Stimulated activated CD8-positive, alpha-beta memory T cell treated with anti-CD3 and anti-CD28 coated beads, Interleukin-12 subunit alpha, Interleukin-12 subunit beta, amount 100 ng/mL, for 1 hour (primary cell): ENCODE measurements around the gene SMARCD2.
"Not testable (repeated sequence)": the region's sequence is repeated elsewhere in the genome, so short reads cannot be mapped to it uniquely, and the experiment has no call there.

Experiments used
- DNase-seq: peaks from one replicate; pipeline ENCODE4 v3.0.0-alpha.2; 2020; ENCODE audit warnings: low read depth

The SMARCD2 gene

DNA sequence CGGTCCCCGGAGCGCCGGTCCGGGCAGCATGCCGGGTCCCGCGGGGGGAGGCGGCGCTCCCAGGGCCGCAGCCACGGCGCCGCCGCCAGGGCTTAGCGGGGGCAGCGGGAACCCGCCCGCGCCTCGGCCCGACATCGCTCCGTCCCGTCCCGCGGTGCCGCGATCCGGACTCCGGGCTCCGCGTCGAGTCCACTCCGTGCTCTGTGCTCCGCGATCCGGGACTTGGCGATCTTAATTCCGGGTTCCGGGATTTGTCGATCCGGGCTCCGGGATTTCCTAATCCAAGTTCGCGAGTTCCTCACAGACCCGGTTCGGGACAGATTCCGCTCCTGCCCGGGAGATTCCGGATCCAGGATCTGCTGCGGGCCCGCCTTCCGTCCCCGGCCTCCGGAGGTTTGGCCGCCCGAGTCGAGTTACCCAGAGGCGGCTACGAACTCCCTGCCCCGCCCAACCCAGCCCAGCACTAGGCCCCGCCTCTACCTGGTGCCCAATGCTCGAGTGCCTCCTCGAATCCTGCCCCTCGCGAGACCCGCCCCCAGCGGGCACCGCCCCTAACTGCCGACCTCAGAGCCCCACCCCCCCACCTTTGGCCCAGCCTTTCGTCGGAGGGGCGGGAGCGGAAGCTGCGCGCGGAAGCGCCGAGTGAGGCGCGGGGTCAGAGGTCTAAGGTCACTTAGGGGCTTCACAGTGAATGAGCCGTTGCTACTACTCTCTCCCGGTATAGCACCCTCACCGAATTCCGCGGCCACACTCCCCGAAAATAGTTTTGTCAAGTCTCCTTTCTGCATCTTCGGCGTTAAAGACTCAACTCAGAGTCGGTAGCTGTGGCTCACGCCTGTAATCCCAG is at the start of gene SMARCD2:
SMARCD2 (minus strand) TSS at position 146 of the 847 bp plus-strand sequence; CDS start at position 135, 11 bp downstream.
- peak; percentile 97 for DNase-seq

DNA sequence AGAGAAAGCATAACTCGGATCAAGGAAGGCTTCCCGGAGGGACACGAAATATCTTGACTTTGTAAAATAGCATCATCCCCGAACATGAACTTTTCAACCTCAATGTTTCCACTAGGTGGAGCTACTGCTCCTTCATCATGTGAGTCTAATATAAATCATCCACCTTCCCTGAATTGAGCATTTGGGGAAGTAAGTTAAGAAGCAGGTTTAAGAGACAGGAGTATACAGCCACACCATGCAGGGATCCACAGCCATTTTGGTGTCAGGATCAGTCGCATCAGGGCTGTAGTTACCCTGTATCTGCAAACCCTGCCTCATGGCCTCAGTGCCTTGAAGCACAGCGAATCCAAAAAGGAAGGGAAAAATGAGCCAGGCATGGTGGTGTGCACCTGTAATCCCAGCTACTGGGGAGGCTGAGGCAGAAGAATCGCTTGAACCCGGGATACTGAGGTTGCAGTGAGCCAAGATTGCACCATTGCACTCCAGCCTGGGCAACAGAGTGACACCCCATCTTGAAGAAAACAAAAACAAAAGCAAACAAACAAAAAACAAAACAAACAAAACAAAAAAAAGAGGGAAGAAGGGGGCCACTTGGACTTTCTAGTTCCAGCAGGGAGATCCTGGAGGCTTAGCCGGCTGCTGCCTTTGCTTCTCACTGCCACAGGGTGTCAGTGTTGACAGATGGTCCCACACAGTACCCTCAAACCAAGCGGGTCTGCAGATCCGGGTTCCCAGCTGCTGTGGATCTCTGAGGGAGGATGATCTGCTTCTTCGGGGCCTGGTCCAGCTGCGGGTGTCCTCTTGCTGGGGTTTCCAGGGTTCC is 46.8 kb upstream of the SMARCD2 start:
- not testable (repeated sequence) for DNase-seq

DNA sequence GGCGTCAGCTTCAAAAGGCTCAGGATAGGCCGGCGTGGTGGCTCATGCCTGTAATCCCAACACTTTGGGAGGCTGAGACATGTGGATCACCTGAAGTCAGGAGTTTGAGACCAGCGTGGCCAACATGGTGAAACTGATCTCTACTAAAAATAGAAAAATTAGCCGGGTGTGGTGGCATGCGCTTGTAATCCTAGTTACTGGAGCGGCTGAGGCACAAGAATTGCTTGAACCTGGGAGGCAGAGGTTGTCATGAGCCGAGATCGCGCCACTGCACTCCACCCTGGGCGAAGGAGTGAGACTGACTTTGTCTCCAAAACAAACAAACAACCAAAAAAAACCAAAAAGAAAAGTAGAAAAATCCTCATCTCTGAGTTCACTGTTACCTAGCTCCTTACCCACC is 42.6 kb upstream of the SMARCD2 start:
- DNase-seq, result not testable (repeated sequence)

DNA sequence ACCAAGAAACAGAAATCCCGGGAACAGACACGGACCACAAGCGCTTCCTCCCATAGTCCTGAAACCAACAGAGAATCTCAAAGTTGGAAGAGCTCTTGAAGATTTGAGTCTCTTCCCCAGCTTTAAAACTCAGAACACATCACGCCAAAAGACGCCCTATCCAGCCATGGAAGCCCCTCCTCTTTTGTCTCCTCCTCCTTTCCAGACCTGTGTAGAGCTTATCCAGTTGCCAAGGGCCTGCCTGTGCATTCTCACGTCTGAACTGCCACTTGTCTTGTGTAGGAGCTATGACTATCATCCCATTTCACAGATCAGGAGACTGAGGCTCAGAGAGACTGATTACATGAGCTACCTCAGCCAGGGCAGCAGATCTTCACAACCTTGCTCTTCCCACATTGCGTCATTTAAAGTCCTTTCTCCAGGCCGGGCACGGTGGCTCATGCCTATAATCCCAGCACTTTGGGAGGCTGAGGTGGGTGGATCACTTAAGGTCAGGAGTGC is 40.2 kb upstream of the SMARCD2 start:
- not testable (repeated sequence) for DNase-seq

DNA sequence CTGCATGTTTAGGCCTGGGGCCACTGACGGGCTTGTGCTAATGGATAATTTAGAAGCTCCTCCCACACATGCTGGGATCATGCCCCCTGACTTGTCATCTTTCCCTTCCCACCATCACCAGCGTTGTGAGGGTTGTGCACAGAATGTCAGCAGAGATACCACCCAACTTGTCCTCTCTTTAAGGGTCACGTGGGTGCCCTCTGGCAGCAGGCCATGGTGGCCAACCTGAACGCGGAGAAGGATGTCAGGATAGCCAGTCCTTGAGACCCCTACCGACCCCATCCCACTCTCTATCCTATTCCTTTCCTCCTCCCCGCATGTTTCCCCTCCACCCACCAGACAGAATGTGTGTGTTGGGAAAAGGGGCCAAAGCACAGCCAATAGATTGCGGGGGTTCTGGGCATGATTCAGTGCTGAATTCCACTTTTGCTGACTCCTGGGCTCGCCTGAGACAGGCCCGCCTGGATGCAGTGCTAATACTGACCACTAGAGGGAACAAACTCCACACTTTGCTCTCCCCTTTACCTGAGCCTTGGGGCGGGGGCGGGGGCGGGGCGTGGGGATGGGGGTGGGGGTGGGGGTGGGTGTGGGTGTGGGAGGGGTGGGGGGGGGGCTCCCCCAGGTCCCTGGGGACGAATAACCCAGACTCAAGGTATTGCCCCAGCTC is 39.6 kb upstream of the SMARCD2 start, which contains the start of gene GH2:
GH2 (minus strand) TSS at position 10 of the 667 bp plus-strand sequence. CDS start 143 bp downstream, outside the sequence.
- DNase-seq, result peak; percentile 44

DNA sequence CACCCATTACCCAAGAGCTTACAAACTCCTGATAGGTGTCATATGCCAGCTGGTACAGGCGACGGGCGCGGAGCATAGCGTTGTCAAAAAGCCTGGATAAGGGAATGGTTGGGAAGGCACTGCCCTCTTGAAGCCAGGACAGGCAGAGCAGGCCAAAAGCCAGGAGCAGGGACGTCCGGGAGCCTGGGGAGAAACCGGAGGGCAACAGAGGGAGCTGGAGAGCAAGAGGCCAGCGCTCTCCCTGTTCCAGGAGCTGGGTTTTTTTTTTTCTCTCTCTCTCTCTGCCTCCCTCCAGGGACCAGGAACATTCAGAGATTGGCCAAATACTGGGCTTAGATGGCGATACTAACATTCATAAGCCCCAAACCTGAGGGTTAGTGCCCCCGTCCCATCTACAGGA is 38.9 kb upstream of the SMARCD2 start:
- DNase-seq, result not testable (repeated sequence)

DNA sequence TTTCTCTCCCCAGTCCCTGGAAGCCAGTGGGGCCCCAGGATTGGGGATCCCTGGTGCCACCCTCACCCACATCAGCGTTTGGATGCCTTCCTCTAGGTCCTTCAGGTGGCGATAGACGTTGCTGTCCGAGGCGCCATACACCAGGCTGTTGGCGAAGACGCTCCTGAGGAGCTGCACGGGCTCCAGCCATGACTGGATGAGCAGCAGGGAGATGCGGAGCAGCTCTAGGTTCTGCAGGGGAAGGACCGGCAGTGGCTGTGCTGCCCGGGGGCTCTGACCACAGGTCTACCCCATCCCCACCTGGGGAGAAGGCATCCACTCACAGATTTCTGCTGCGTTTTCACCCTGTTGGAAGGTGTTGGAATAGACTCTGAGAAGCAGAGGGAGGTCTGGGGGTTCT is 38.2 kb upstream of the SMARCD2 start:
- no peak for DNase-seq

DNA sequence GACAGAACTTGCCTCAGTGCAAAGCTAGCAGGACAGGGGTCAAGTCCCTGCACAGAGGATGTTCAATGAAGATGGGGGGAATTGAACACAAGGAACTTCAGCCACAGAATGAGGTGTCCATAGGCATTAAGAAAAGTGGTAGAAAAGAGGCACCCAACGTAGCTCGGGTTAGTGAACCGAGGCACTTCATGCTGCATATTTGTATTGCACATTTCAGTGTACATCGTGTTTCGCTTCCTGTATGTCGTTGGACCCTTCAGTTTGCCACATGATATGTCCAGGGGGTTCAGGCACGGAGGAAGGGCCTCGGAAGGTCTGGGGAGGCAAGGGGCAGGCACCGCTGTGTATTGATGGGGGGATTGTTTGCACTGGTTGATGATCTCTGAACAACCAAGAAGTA is 35.9 kb upstream of the SMARCD2 start:
- not testable (repeated sequence) for DNase-seq

DNA sequence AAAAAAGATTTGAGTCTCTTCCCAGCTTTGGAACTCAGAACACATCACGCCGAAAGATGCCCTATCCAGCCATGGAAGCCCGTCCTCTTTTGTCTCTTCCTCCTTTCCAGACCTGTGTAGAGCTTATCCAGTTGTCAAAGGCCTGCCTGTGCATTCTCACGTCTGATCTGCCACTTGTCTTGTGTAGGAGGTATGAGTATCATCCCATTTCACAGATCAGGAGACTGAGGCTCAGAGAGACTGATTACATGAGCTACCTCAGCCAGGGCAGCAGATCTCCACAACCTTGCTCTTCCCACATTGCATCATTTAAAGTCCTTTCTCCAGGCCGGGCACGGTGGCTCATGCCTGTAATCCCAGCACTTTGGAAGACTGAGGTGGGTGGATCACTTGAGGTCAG is 32.2 kb upstream of the SMARCD2 start:
- not testable (repeated sequence) for DNase-seq

DNA sequence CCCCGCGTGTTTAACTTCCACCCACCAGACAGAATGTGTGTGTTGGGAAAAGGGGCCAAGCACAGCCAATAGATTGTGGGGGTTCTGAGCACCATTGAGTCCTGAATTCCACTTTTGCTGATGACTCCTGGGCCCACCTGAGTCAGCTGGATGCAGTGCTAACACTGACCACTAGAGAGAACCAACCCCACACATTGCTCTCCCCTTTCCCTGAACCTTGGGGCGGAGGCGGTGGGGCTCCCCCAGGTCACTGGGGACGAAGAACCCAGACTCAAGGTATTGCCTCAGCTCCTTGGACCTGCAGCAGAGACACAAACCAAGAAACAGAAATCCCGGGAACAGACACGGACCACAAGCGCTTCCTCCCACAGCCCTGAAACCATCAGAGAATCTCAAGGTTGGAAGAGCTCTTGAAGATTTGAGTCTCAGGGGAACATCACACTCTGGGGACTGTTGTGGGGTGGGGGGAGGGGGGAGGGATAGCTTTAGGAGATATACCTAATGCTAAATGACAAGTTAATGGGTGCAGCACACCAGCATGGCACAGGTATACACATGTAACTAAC is 31.7 kb upstream of the SMARCD2 start:
- DNase-seq, result not testable (repeated sequence)

DNA sequence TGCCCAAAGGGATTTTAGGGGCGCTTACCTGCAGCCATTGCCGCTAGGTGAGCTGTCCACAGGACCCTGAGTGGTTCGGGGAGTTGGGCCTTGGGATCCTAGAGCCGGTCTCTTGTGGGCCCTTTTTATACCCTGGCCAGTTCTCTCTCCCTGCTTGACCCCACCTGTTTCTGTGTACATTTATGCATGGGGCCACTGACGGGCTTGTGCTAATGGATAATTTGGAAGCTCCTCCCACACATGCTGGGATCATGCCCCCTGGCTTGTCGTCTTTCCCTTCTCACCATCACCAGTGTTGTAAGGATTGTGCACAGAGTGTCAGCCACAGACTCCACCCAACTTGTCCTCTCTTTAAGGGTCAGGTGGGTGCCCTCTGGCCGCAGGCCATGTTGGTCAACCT is 31.1 kb upstream of the SMARCD2 start, which contains the start of gene CSH2:
CSH2 (minus strand) TSS at position 101 of the 400 bp plus-strand sequence; CDS start at position 38, 63 bp downstream.
- DNase-seq, result not testable (repeated sequence)

DNA sequence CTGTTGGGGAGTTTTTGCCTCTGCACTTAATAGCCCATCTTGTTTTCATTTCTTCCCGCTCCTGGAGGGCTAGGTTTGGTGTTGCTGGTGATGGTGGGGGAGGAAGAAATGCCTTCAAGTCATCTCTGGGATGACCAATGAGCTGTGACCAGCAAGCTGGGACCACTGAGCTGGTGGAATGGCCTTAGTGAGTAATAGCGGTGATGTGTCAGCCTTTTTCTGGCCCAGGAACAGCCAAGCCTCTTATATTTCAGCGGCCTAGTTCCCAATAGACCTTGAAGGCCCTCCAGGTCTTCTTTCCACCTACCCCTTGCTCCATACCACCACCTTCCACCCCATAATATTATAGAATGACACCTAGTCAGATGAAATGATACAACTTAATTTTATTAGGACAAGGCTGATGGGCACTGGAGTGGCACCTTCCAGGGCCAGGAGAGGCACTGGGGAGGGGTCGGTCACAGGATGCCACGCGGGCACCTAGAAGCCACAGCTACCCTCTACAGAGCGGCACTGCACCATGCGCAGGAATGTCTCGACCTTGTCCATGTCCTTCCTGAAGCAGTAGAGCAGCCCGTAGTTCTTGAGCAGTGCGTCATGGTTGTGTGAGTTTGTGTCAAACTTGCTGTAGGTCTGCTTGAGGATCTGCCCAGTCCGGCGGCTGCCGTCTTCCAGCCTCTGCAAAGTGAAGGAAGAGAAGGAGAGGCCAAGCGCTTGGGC is 29.3 kb upstream of the SMARCD2 start:
- DNase-seq, result not testable (repeated sequence)

DNA sequence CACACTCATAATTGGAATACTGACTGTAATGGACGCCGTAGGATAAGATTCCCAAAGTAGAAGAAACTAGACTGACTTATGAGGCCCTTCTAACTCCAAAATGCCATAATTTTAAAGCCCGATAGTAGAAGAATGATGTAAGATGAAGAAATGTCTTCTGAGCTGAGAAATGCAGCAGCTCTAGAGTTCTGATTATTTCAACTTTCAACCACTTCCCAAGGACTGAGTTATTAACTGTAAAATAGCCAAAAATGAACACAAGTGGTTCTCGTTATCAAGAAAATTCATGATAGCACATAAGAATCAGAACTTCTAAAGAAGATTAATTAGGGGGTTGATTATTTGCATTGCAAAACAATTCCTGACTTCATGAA is 27.8 kb upstream of the SMARCD2 start:
- DNase-seq, result not testable (repeated sequence)

DNA sequence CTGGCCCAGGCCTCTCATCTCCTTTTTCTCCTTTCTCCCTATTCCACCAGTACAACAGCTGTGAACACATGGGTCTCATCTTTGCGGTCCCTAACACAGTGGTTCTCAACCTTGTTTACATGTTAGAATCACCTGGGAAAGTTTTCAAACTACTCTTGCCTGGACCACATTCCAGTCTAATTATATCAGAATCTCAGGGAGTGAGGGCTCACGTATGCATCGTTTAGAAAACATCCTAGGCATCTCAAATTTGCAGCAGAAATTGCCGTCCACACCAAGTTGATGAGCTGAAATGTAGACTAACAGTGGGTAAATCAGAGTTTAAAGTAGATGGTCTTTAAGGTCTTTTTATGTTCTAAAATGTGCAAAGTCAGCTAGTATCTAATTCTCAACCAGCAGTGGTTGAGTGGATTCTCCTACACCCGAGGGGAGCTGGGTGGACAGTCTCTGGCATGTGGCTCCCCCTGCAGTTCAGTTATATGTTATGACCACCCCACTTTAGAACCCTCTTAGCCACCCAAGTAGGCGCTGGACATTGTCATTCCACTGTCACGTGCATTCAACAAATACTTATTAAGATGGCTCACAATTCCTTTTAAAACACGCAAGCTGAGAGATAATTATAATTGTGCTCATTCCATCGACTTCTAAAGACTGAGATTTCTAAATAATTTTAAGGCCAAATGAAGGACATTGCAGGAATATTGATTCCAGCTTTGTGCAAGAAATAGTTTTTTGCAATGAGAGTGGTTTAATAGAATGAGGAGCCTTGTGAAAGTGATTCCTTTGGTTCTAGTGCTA is 27.2 kb upstream of the SMARCD2 start:
- not testable (repeated sequence) for DNase-seq

DNA sequence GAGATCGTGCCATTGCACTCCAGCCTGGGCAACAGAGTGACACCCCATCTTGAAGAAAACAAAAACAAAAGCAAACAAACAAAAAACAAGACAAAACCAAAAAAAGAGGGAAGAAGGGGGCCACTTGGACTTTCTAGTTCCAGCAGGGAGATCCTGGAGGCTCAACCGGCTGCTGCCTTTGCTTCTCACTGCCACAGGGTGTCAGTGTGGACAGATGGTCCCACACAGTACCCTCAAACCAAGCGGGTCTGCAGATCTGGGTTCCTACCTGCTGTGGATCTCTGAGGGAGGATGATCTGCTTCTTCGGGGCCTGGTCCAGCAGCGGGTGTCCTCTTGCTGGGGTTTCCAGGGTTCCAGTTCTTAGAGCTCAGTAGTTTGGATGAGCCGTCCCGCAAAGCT is 24.1 kb upstream of the SMARCD2 start:
- DNase-seq, result not testable (repeated sequence)

DNA sequence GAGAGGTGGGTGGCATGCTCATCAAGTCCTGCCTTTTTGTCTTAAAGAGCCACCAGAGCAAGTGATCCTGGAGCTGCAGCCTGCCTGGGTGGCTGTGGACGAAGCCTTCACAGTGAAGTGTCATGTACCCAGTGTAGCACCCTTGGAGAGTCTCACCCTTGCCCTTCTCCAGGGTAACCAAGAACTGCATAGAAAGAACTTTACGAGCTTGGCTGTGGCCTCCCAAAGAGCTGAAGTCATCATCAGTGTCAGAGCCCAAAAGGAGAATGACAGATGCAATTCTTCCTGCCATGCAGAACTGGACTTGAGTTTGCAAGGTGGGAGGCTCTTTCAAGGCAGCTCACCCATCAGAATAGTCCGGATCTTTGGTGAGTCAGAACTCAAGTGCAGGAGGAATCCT is 16.8 kb upstream of the SMARCD2 start:
- DNase-seq, result no peak

DNA sequence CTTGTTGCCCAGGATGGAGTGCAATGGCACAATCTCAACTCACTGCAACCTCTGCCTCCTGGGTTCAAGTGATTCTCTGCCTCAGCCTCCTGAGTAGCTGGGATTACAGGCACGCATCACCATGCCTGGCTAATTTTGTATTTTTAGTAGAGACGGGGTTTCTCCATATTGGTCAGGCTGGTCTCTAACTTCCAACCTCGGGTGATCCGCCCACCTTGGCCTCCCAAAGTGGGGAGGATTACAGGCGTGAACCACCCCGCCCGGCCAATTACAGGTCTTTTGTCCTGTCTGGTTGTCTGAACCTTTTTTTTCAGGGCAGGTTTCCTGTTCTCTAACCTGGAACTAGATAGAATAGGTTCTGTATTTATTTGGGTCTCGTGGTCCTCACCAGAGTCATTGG is 13.9 kb upstream of the SMARCD2 start:
- DNase-seq, result not testable (repeated sequence)

DNA sequence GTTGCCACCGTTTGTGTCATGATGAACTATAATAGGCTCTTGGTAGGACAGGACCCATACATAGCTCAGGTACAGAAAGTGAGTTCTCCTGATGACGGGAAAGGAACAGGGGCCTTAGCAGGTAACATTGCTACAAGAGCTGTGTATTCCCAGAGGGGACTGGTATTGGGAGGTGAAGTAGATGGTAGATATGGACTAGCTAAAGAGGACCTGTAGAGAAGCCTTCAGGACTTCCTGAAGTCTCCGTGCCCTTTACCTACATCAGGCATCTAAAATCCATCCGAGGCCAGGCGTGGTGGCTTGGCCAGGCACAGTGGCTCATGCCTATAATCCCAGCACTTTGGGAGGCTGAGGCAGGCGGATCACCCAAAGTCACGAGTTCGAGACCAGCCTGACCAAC is 12.7 kb upstream of the SMARCD2 start:
- no peak for DNase-seq

DNA sequence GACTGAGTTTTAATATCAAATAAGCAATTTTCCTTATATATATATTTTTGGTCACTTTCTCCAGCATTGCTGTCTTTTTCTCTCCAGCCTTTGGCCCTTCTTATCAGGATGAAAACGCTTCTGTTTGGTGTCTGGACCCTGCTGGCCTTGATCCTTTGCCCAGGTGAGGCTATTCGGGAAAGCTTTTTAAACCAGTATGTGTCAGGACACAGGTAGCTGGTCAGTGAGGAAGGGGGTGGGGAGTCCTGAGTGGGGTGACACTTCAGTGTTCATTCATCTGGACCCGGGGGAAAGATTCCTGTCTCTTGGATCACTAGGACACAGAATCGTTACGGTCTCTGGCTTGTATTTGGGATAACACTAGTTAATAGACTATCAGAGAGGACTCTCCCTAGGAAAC is 12.2 kb upstream of the SMARCD2 start:
- no peak for DNase-seq

DNA sequence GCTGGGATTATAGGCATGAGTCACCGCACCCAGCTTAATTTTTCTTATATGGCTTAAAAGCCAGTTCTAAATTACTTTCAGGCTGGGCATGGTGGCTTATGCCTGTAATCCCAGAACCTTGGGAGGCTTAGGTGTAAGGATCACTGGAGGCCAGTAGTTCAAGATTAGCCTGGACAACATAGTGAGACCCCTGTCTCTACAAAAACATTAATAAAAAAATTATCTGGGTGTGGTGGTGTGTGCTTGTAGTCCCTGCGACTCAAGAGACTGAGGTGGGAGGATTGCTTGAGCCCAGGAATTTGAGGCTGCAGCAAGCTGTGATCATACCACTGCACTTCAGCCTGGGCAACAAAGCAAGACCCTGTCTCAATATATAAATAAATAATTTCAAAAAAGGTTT is 10.8 kb upstream of the SMARCD2 start:
- DNase-seq, result no peak
